ENCODE measurements around the gene TNNT3.

DNA sequence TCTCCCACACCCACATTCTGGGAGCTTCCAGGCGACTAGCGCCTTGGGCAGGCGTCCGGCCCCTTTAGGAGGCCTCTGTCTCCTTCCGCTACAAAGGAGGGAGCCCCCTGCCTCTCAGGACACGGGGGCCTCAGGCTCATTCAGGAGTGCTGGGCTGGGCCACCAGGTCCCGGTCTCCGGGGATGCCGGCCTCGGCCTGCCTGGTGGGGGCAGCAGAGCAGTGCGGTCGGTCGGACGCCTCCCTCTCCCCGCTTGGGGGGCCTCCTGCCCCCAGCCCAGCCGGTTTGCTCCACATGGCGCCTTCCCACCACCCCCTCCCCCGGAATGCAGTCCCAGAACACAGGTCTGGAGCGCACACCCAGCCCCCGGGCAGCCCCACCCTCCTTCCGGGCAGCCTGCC is 49.5 kb downstream of the TNNT3 start:
- TF ChIP-seq, protein P1, sequence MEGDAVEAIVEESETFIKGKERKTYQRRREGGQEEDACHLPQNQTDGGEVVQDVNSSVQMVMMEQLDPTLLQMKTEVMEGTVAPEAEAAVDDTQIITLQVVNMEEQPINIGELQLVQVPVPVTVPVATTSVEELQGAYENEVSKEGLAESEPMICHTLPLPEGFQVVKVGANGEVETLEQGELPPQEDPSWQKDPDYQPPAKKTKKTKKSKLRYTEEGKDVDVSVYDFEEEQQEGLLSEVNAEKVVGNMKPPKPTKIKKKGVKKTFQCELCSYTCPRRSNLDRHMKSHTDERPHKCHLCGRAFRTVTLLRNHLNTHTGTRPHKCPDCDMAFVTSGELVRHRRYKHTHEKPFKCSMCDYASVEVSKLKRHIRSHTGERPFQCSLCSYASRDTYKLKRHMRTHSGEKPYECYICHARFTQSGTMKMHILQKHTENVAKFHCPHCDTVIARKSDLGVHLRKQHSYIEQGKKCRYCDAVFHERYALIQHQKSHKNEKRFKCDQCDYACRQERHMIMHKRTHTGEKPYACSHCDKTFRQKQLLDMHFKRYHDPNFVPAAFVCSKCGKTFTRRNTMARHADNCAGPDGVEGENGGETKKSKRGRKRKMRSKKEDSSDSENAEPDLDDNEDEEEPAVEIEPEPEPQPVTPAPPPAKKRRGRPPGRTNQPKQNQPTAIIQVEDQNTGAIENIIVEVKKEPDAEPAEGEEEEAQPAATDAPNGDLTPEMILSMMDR (IDR thresholded peaks at IDR 0.05): no peak
- TF ChIP-seq EP300 (IDR thresholded peaks at IDR 0.05) (no peak), POLR2A (IDR thresholded peaks at IDR 0.05) (no peak)
